ENCODE measurements around the gene ADTRP.
A peak's percentile ranks its signal among the peaks of the same experiment; 100 is the strongest.

Gene ADTRP

DNA sequence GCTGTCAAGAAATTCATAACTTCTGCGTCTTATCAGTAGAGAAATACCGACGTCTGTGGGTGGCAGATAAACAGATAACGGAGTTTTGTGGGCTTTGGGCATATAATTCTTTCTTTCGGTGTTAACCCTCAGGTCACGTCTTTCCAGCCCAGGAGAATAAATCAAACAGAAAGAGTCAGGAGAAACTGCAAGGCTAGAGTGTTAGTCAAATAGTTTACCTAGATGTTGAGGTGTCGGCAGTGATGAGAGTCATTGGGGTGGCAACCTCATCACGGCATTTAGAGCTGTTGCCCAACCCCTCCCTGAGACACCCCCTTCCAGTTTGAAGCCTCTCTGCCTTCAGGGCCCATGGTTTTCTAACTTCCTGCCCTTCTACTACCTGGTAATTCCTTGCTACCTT lies 49.5 kb downstream of the ADTRP start:
- no peaks in the 10 kb centered on the region for H3K79me2 ChIP-seq
- H3K4me3 ChIP-seq (ENCODE audit: low read depth, low read length): no peak overlapping the region
- H3K9me3 ChIP-seq (ENCODE audit: control insufficient read depth, low read length): no peaks in the 10 kb centered on the region
- no peak overlapping the region for H3K4me2 ChIP-seq (ENCODE audit: low read length)
- H2AFZ ChIP-seq: peak overlapping the region; percentile 28
- no peak overlapping the region for H3K9ac ChIP-seq
- no peaks in the 10 kb centered on the region for H3K4me1 ChIP-seq
- no peak overlapping the region for H3K27ac ChIP-seq
- TF ChIP-seq, protein P1, sequence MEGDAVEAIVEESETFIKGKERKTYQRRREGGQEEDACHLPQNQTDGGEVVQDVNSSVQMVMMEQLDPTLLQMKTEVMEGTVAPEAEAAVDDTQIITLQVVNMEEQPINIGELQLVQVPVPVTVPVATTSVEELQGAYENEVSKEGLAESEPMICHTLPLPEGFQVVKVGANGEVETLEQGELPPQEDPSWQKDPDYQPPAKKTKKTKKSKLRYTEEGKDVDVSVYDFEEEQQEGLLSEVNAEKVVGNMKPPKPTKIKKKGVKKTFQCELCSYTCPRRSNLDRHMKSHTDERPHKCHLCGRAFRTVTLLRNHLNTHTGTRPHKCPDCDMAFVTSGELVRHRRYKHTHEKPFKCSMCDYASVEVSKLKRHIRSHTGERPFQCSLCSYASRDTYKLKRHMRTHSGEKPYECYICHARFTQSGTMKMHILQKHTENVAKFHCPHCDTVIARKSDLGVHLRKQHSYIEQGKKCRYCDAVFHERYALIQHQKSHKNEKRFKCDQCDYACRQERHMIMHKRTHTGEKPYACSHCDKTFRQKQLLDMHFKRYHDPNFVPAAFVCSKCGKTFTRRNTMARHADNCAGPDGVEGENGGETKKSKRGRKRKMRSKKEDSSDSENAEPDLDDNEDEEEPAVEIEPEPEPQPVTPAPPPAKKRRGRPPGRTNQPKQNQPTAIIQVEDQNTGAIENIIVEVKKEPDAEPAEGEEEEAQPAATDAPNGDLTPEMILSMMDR (IDR thresholded peaks at IDR 0.05): no peak
- no peaks in the 10 kb centered on the region for H3K36me3 ChIP-seq (ENCODE audit: control insufficient read depth, insufficient read depth, low read length)
- no peaks in the 10 kb centered on the region for H3K27me3 ChIP-seq (ENCODE audit: control insufficient read depth, insufficient read depth, low read length)

DNA sequence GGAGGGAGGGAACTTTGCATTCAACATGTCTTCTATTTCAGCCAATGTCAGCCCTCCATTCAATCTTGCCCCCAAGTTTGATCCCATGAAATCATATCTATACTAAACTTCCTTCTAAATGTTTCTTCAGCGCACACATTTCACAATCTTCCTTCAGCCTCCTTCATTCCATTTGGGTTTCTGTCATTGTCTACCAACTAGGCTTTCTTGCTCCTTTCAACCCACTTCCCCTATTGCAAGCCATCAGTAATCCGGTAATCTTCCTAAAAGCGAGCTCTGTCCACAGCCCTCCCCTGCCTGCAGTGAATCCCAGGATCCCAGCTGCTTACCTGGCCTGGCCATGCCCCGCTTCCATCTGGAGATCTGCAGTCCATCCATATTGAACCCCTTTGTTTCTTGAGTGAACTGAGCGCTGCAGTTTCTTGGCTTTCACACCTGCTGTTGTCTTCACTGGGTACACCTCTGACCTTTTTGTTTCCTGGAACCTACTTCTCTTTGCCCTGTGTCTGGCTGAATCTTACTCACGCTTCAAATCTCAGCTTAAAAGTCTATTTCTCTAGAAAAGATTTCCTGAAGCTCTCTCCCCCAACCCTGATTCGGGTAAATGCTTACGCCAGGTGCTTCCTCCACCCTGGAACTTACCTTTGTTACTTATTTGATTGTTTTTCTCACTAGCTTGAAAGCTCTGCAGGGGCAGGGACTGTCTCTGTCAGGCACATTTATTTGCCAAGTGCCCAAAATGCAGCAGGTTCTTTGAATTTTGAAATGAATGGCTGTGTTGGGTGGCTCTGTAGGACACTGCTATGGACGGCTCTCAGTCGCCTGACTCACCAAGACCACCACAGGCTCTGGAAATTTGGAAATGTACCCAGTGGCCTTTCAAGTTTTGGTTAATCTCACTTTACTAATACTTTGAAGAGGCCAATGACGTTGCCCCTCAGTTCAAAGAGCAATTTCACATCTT lies 50.3 kb downstream of the ADTRP start:
- Histone ChIP-seq H3K27me3 (ENCODE audit: control insufficient read depth, insufficient read depth, low read length) (no peaks in the 10 kb centered on the region), H3K4me2 (ENCODE audit: low read length) (no peak overlapping the region), H3K36me3 (ENCODE audit: control insufficient read depth, insufficient read depth, low read length) (no peaks in the 10 kb centered on the region), H3K27ac (no peak overlapping the region), H2AFZ (no peak overlapping the region), H3K79me2 (no peaks in the 10 kb centered on the region), H3K4me3 (ENCODE audit: low read depth, low read length) (no peak overlapping the region), H3K9me3 (ENCODE audit: control insufficient read depth, low read length) (no peaks in the 10 kb centered on the region), H3K4me1 (no peaks in the 10 kb centered on the region), H3K9ac (no peak overlapping the region)
- TF ChIP-seq, protein P1 (IDR thresholded peaks at IDR 0.05): no peak

DNA sequence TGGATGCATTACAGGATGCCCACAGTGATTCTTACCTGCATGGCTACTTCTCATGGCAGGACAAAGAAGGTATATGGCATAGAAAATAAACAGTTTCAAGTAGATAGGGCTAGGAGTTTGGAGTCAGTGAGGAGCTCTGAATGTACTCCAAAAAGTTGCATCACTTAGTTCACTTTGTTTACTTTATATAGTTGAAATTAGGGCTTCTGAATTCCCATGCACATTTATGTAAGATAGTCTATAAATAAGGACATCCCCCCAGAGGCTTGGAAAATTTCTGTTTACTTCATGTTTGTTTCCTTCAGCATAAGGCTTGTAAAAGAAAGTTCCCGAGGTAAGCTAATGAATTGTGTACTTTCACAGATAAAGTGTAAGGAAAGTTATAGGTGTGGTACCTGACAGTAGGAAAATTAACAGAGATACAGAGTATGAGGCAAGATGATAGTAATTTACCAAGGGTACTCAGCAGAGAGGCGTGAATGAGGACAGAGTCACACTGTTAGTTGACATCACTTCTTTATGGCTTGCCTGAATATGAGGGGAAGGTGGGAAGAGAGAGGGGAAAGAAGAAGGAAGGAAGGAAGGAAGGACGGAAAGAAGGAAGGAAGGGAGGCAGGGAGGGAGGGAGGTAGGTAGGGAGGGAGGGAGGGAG lies 51.1 kb downstream of the ADTRP start:
- Histone ChIP-seq H3K9ac (no peak overlapping the region), H3K9me3 (ENCODE audit: control insufficient read depth, low read length) (no peaks in the 10 kb centered on the region), H3K4me3 (ENCODE audit: low read depth, low read length) (no peak overlapping the region), H3K27me3 (ENCODE audit: control insufficient read depth, insufficient read depth, low read length) (no peaks in the 10 kb centered on the region), H3K36me3 (ENCODE audit: control insufficient read depth, insufficient read depth, low read length) (no peaks in the 10 kb centered on the region), H2AFZ (no peak overlapping the region), H3K4me2 (ENCODE audit: low read length) (no peak overlapping the region), H3K27ac (no peak overlapping the region), H3K79me2 (no peaks in the 10 kb centered on the region), H3K4me1 (no peaks in the 10 kb centered on the region)
- TF ChIP-seq, protein P1 (IDR thresholded peaks at IDR 0.05): no peak

DNA sequence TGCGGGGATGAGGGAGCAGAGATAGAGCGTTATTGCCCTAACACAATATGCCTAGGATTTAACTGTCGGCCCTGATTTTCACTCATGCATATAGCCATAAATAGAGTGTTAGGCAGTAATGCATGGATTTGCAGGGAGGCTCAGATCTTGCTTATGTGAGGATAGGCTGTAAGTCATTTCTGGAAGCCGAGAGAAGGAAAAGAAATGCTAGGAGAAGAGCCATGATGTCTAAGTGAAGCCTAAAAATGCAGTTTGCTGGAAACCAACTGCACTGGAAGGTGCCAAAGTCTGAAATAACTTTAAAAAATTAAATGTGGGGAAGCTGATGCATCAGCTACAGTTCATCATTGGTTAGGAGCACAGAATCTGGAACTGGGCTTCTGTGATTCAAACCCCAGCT lies 54.3 kb downstream of the ADTRP start:
- no peak overlapping the region for H3K9ac ChIP-seq
- H3K4me2 ChIP-seq (ENCODE audit: low read length): no peak overlapping the region
- no peaks in the 10 kb centered on the region for H3K9me3 ChIP-seq (ENCODE audit: control insufficient read depth, low read length)
- no peak overlapping the region for H3K27ac ChIP-seq
- H3K4me3 ChIP-seq (ENCODE audit: low read depth, low read length): no peak overlapping the region
- no peaks in the 10 kb centered on the region for H3K27me3 ChIP-seq (ENCODE audit: control insufficient read depth, insufficient read depth, low read length)
- no peak overlapping the region for H2AFZ ChIP-seq
- H3K36me3 ChIP-seq (ENCODE audit: control insufficient read depth, insufficient read depth, low read length): no peaks in the 10 kb centered on the region
- no peaks in the 10 kb centered on the region for H3K79me2 ChIP-seq
- no peaks in the 10 kb centered on the region for H3K4me1 ChIP-seq
- TF ChIP-seq, protein P1 (IDR thresholded peaks at IDR 0.05): no peak
